ENCODE measurements around the gene PTPN11.
"Not testable (repeated sequence)": the region's sequence is repeated elsewhere in the genome, so short reads cannot be mapped to it uniquely, and the experiment has no call there.

PTPN11 gene

DNA sequence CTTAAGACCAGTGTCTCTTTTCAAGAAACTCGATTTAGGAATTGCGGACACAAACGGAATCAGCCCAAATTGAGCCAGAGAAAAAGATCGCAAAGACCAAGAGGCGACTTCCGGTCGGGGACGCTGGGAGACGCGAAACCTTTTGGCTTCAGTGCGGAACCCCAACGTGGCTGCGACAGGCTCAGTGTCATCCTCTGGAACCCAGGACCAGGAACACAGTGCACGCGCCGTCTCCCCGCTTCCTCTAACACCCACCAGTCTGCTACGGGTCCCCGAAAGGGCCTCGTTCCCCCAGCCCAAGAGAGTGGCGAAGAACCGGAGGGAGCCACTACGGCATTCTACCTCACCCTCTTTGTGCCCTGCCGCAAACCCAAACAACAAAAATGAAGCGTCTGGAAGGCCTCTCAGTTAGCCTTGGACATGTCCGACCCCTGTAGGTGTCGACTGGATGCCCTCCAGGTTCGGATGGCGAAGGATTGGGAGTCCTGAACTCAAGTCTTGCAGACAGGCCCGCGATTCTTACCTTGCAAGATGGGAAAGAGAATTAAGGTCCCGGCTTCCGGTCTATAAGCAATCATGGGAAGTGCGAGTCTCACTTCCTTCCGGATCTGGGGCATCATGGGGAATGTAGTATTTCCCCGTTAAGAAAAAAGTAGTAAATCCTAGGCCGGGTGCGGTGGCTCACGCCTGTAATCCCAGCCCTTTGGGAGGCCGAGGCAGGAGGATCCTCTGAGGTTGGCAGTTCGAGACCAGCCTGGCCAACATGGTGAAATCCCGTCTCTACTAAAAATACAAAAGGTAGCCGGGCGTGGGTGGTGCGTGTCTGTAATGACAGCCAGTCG, 9.5 kb upstream of the PTPN11 start, which contains the start of gene RPL6:
Gene RPL6 (minus strand): TSS at position 542 of the 842 bp plus-strand sequence. CDS start 949 bp downstream, outside the sequence.
- DNase-seq (ENCODE audit: low read depth in 2 of 2, low spot score in 1 of 2), result peak; percentile 49

DNA sequence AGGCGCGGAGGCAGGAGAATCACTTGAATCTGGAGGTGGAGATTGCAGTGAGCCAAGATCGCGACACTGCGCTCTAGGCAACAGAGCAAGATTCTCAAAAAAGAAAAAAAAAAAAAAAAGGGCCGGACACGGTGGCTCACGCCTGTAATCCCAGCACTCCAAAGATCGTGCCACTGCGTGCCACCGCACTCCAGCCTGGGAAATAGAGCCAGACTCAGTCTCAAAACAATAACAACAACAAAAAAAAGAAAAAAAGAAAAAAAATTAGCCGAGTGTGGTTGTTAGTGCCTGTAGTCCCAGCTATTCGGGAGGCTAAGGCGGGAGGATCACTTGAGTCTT, 8.9 kb upstream of the PTPN11 start:
- DNase-seq (ENCODE audit: low read depth in 2 of 2, low spot score in 1 of 2), result no peak

DNA sequence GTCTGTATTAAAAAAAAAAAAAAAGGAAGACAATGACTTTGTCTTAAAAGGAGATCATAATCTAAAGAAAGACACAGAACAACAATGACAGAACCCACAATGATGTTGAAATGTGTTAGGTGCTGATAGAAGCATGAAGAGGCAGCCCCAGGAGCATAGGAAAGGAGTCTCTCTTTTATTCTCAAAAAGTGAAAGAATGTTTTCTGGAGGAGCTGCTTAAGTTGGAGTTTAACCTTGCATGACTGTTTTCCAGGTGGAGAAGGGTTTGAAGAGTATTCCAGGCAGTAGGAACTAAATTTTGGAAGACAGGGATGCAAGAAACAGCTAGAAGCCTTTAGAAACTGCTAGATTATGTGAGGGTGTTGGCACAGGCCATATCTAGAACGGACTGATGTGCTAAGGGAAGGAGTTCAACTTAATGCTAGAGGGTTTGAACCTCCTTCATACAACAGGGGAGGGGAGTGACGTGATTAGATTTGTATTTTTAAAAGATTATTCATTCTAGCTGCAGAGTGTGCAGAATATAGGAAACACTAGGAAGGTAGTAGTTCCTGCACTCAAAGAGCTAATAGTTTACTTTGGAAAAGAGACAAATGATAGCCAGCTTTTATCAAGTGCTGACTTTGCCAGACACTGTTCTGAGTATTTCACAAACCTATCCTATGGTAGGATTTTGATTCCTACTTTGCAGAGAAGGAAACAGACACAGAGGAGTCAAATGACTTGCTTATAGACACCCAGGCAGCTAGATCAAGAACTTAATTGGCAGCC, 4.7 kb upstream of the PTPN11 start:
- no peak for DNase-seq (ENCODE audit: low read depth in 2 of 2, low spot score in 1 of 2)

DNA sequence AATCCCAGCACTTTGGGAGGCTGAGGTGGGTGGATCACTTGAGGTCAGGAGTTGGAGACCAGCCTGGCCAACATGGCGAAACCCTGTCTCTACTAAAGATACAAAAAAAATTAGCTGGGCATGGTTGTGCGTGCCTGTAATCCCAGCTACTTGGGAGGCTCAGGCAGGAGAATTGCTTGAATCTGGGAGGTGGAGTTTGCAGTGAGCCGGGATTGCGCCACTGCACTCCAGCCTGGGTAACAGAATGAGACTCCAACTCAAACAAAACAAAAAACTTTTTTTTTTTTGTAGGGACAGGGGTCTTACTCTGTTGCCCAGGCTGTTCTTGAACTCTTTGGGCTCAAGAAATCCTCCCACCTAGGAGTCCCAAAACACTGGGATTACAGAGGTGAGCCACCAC, 3.3 kb upstream of the PTPN11 start:
- not testable (repeated sequence) for DNase-seq (ENCODE audit: low read depth in 2 of 2, low spot score in 1 of 2)

DNA sequence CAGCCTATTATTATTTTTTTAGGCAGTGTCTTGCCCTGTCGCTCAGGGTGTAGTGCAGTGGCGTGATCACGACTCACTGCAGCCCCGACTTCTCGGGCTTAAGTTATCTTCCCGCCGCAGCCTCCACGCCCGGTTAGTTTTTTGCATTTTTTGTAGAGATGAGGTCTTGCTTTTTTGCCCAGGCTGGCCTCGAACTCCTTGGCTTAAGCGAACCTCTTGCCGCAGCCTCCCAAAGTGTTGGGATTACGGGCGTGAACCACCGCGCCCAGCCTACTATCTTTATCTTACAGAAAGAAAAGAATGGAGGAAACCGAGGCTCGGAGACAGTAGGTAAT, 507 bp upstream of the PTPN11 start:
- no peak for DNase-seq (ENCODE audit: low read depth in 2 of 2, low spot score in 1 of 2)

DNA sequence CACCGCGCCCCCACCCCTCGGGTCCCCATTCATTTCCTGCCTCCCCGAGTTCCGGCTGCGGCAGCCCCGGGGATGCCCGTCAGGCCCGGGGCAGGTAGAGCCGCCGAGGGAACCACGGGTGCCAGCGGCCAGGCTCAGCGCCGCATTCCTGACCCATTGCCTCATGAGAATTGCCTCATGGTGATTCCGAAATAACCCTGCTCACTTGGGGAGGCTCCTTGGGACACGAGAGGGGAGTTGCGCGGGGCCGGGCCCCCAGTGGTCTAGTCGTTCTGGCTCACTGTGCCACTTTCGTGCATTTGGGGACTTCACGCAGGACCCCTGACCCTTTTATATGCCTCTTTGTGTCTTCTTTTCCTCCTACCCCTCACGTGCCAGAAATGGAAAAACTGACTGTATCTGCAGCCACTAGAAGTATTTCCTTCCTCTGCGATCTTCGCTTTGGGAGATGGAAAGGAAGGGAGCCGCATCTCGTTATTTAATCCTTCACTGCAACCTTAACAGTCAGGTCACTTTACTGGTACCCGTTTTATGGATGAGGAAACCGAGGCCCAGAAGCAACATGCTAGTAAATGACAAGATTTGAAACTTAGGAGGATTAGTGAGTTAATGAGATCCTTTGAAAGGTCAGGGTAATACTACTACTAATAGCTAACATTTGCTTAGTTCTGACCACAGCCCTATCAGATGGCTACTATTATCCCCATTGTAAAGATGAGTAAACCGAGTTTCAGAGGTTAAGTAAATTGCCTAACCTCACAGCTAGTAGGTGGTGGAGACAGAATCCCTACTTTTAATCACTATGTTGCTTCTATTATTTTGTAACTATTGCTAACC, 768 bp downstream of the PTPN11 start:
- DNase-seq (ENCODE audit: low read depth in 2 of 2, low spot score in 1 of 2), result no peak

DNA sequence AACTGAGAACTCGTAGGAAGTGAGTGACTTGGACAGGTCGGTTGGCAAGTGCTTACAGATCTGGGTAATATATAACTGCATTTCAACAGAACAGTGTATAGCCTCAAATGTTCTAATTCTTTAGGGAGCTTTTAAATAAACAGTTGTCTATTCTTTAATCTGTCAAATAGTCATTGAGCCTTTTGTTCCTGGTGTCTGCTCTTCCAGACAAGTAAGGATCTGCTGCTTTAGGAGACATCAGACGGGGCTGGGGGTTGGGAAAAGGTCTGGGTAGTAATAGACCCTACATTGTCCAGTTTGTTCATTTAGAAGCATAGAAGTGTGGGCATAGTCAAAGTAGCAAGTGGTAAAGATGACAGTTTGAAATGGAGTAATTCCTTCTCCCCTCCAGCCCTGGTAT, 2.0 kb downstream of the PTPN11 start:
- DNase-seq (ENCODE audit: low read depth in 2 of 2, low spot score in 1 of 2), result no peak

DNA sequence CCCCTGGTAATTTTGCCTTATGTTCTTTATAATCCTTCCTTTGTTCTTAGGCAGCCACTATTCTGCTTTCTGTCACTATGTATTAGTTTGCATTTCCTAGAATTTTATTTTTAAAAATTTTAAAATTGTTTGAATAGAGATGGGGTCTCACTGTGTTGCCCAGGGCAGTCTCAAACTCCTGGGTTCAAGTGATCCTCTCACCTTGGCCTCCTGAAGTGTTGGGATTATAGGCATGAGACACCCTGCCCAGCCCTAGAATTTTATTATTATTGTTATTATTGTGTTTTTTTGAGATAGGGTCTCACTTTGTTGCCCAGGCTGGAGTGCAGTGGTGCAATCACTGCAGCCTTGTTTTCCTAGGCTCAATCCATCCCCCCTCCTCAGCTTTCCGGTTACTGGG, 2.6 kb downstream of the PTPN11 start:
- DNase-seq (ENCODE audit: low read depth in 2 of 2, low spot score in 1 of 2), result no peak

- no peak for DNase-seq (ENCODE audit: low read depth in 2 of 2, low spot score in 1 of 2)
Measured at GRCh38 chr12:112422531-112422930, 3.8 kb downstream of the PTPN11 start.

GRCh38 chr12:112424126-112424525, 5.4 kb downstream of the PTPN11 start:
- no peak for DNase-seq (ENCODE audit: low read depth in 2 of 2, low spot score in 1 of 2)

DNA sequence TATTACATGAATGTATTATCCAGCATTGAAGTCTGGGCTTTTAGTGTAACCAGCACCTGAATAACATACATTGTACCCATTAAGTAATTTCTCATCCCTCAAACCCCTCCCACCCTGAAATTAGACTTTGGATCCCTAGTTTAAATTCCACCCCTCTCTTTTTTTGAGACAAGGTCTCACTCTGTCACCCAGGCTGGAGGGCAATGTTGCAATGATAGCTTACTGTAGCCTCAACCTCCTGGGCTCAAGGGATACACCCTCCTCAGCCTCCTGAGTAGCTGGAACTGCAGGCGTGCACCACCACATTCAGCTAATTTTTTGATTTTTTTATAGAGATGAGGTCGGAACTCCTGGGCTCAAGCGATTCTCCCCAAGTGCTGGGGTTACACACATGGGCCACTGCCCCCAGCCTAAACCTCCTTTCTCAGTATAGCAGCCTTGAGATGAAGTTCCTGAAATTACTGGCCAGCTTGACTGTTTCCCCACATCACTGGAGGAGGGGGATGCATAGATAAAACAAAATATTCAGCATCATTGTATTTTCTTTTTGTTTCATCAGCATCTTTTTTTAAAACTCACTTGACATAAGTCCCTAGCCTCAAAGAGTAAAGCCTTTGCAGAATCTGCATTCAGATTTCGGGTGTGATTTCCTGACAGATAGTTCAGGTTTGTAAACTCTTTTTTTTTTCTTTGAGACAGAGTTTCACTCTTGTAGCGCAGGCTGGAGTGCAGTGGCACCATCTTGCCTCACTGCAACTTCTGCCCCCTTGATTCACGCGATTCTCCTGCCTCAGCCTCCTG, 7.0 kb downstream of the PTPN11 start:
- DNase-seq (ENCODE audit: low read depth in 2 of 2, low spot score in 1 of 2), result no peak

DNA sequence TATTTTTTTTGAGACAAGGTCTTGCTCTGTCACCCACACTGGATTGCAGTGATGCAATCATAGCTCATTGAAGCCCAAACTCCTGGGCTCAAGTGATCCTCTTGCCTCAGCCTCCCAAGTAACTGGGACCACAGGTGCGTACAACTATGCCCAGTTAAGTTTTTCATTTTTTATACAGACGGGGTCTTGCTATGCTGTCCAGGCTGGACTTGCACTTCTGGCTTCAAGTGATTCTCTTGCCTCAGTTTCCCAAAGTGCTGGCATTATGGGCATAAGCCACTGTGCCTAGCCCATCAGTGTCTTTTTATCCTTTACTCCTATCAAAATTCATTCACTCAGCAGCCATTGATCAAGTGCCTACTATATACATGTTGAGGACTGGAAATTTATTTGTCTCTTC, 9.0 kb downstream of the PTPN11 start:
- no peak for DNase-seq (ENCODE audit: low read depth in 2 of 2, low spot score in 1 of 2)

GRCh38 chr12:112430929-112431328, 12.2 kb downstream of the PTPN11 start:
- no peak for DNase-seq (ENCODE audit: low read depth in 2 of 2, low spot score in 1 of 2)

GRCh38 chr12:112431965-112432364, 13.2 kb downstream of the PTPN11 start:
- no peak for DNase-seq (ENCODE audit: low read depth in 2 of 2, low spot score in 1 of 2)

DNA sequence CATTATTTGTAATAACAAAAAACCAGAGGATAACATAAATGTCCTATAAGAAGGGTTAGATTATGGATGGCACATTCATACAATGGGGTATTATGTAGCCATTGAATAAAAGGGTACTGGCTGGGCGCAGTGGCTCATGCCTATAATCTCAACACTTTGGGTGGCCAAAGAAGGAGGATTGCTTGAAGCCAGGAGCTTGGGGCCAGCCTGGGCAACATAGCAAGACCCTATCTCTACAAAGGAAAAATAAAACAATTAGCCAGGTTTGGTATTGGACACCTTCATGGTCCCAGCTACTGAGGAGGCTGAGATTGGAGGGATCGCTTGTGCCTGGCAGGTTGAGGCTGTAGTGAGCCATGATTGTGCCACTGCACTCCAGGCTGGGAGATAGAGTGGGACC, 14.8 kb downstream of the PTPN11 start:
- DNase-seq (ENCODE audit: low read depth in 2 of 2, low spot score in 1 of 2), result no peak

DNA sequence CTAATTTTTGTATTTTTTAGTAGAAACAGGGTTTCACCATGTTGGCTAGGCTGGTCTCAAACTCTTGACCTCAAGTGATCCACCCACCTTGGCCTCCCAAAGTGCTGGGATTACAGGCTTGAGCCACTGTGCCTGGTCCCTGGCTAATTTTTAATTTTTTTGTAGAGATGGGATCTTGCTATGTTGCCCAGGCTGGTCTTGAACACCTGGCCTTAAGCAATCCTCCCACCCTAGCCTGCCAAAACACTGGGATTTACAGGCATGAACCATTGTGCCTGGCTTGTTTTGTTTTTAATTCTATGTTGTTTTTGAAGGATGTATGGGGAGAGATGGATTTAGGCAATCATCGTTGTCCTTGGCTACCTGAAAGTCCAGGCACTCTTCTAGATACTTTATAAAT, 19.9 kb downstream of the PTPN11 start:
- DNase-seq (ENCODE audit: low read depth in 2 of 2, low spot score in 1 of 2), result not testable (repeated sequence)

- DNase-seq (ENCODE audit: low read depth in 2 of 2, low spot score in 1 of 2), result no peak
Measured at GRCh38 chr12:112439769-112440168, 21.0 kb downstream of the PTPN11 start.

GRCh38 chr12:112440653-112441052, 21.9 kb downstream of the PTPN11 start:
- not testable (repeated sequence) for DNase-seq (ENCODE audit: low read depth in 2 of 2, low spot score in 1 of 2)

GRCh38 chr12:112443916-112444315, 25.2 kb downstream of the PTPN11 start:
- DNase-seq (ENCODE audit: low read depth in 2 of 2, low spot score in 1 of 2), result no peak

DNA sequence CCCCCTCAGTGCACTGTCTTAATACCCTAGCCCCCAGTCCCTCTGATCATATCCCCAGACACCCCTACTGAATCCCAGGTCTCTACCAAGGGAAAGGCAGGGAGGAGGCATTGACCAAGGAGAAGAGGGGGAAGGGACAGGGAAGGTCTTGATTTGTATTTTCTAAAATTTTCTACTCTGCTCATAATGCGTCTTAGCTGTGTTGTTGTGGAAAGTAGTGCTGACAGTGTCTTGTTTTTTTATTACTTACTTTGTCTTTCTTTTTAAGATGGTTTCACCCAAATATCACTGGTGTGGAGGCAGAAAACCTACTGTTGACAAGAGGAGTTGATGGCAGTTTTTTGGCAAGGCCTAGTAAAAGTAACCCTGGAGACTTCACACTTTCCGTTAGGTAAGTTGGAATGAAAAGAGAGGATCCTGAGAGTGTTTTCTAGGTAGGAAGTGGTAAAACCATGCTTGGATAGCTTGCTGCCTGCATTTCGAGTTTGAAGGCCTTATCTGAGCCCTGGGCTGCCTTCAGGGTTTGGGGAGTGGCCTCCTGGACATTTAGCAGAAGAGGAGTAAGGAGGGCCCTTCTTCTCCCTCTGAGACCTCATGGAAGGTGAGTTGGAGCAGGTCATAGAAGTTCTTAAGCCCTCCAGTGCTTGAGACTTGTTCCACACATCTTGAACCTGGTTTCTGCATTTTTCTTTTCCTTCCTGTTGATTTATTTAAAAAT, 27.4 kb downstream of the PTPN11 start:
- DNase-seq (ENCODE audit: low read depth in 2 of 2, low spot score in 1 of 2), result no peak
